Measurements from ENCODE around the gene RBM28. TPM values are rescaled to one million over a fixed set of nuclear protein-coding genes. Genes with fewer than 3 reads are reported as not detected.
A peak's percentile ranks its signal among the peaks of the same experiment; 100 is the strongest.

Gene RBM28
- total and polyA plus RNA-seq, 2 of the 8 experiments (the other 6 are each of a cell fraction or from before 2014, with no cell fraction given) = 12.8 to 65.3 TPM

DNA sequence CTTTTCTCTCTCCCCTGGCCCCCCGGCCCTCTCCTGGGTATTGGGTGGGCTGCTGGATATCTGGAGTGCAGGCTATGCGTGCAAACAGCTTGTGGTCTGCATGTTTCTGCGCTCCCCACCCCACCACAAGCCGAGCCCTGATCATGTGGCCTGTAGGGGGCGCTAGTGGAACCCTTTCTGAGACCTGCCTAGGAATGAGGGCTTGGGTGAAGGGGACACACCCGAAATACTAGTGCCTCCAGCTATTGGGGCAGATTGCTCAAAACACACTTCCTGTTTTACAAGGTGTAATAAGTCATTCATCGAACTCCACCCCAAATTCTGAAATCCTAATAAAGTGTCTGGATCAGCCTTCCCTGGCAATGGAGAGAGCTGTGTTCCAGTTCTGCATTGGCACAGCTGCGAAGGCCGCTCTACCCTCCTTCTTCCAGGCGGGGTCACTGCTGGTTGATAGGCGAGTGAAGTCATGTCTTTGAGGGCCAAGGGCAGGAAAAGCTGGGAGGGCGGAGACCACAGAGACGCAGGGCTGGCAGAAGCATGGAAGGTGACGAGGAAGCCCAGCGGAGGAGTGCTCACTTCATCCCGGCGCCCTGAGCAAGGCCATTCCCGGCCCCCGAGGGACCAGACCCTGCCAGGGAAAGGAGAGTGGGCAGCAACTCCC, 37.6 kb upstream of the RBM28 start (continued):
- TF ChIP-seq RAD21 (IDR thresholded peaks at IDR 0.05 in 1 of 2, conservative IDR thresholded peaks at IDR 0.05 in 1 of 2; ENCODE audit: low read depth in 2 of 2, low read length in 2 of 2) (peak; percentile 37 to 42; a peak in 3 of 4 replicates), POLR2A (IDR thresholded peaks at IDR 0.05; ENCODE audit: control extremely low read depth in 1 of 2, low read depth in 2 of 2, low read length in 2 of 2) (no peak), KDM1A (IDR thresholded peaks at IDR 0.05; ENCODE audit: borderline replicate concordance, low read length) (peak; percentile 71; the same call in 1 of the 2 replicates), SP4 (IDR thresholded peaks at IDR 0.05; ENCODE audit: low read length) (no peak)
- TF ChIP-seq, protein P1, sequence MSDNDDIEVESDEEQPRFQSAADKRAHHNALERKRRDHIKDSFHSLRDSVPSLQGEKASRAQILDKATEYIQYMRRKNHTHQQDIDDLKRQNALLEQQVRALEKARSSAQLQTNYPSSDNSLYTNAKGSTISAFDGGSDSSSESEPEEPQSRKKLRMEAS (IDR thresholded peaks at IDR 0.05) = 0 out of 2 replicates have a peak, but pooled peaks have one; percentile 34
